Panc1 (cell line): ENCODE results near the gene CRHR2.

Source experiments
- POLR2AphosphoS5 ChIP-seq: IDR thresholded peaks from 2 replicates; pipeline ENCODE4 v1.6.1; 2012; ENCODE audit warnings: mild to moderate bottlenecking, low read depth, low read length, moderate library complexity
- TF ChIP-seq, protein P1 (sequence below): fragments of 450-650 bp; IDR thresholded peaks from 2 replicates; pipeline ENCODE4 v1.5.1; 2017; ENCODE audit warnings: mild to moderate bottlenecking
- TF ChIP-seq, protein P2 (sequence below), 2 experiments: IDR thresholded peaks; 2 replicates each; pipeline ENCODE4 v1.6.1; 2011 to 2012; ENCODE audit warnings: low read depth in 2 of 2, control low read depth in 1 of 2, low read length in 1 of 2, mild to moderate bottlenecking in 1 of 2, moderate library complexity in 1 of 2; ENCODE audit not compliant: insufficient read depth in 1 of 2

GRCh38 chr7:30713392-30713791, 31.1 kb upstream of the CRHR2 start:
- TF ChIP-seq, protein P1, sequence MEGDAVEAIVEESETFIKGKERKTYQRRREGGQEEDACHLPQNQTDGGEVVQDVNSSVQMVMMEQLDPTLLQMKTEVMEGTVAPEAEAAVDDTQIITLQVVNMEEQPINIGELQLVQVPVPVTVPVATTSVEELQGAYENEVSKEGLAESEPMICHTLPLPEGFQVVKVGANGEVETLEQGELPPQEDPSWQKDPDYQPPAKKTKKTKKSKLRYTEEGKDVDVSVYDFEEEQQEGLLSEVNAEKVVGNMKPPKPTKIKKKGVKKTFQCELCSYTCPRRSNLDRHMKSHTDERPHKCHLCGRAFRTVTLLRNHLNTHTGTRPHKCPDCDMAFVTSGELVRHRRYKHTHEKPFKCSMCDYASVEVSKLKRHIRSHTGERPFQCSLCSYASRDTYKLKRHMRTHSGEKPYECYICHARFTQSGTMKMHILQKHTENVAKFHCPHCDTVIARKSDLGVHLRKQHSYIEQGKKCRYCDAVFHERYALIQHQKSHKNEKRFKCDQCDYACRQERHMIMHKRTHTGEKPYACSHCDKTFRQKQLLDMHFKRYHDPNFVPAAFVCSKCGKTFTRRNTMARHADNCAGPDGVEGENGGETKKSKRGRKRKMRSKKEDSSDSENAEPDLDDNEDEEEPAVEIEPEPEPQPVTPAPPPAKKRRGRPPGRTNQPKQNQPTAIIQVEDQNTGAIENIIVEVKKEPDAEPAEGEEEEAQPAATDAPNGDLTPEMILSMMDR: no peak
- TF ChIP-seq, protein P2, sequence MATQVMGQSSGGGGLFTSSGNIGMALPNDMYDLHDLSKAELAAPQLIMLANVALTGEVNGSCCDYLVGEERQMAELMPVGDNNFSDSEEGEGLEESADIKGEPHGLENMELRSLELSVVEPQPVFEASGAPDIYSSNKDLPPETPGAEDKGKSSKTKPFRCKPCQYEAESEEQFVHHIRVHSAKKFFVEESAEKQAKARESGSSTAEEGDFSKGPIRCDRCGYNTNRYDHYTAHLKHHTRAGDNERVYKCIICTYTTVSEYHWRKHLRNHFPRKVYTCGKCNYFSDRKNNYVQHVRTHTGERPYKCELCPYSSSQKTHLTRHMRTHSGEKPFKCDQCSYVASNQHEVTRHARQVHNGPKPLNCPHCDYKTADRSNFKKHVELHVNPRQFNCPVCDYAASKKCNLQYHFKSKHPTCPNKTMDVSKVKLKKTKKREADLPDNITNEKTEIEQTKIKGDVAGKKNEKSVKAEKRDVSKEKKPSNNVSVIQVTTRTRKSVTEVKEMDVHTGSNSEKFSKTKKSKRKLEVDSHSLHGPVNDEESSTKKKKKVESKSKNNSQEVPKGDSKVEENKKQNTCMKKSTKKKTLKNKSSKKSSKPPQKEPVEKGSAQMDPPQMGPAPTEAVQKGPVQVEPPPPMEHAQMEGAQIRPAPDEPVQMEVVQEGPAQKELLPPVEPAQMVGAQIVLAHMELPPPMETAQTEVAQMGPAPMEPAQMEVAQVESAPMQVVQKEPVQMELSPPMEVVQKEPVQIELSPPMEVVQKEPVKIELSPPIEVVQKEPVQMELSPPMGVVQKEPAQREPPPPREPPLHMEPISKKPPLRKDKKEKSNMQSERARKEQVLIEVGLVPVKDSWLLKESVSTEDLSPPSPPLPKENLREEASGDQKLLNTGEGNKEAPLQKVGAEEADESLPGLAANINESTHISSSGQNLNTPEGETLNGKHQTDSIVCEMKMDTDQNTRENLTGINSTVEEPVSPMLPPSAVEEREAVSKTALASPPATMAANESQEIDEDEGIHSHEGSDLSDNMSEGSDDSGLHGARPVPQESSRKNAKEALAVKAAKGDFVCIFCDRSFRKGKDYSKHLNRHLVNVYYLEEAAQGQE (IDR thresholded peaks at IDR 0.05; ENCODE audit: insufficient read depth in 1 of 2, low read depth in 2 of 2, low read length in 1 of 2): no peak
- TF ChIP-seq POLR2AphosphoS5: no peak
